GM23338 (cell line): Measurements from ENCODE around the gene PRTFDC1.
A peak's percentile ranks its signal among the peaks of the same experiment; 100 is the strongest.

ENCODE experiments used
- CREB1 ChIP-seq: fragments of 250-450 bp; sonication (Bioruptor Pico); IDR thresholded peaks from 2 replicates; pipeline ENCODE4 v1.5.0; 2020; ENCODE audit warnings: low read depth, mild to moderate bottlenecking, moderate library complexity
- EZH2 ChIP-seq: fragments of 200-600 bp; sonication (generic); IDR thresholded peaks from one replicate; pipeline ENCODE4 v1.8.0; 2017; ENCODE audit warnings: antibody characterized with exemption, mild to moderate bottlenecking, low read depth; ENCODE audit not compliant: unreplicated experiment
- EZH2phosphoT487 ChIP-seq: fragments of 200-600 bp; sonication (generic); IDR thresholded peaks from one replicate; pipeline ENCODE4 v1.8.1; 2018; ENCODE audit warnings: antibody characterized with exemption; ENCODE audit not compliant: unreplicated experiment
- JUNB ChIP-seq: IDR thresholded peaks from one replicate; pipeline ENCODE4 v1.6.1; 2016; ENCODE audit warnings: antibody characterized with exemption; ENCODE audit not compliant: unreplicated experiment
- NANOG ChIP-seq: IDR thresholded peaks from 2 replicates; pipeline ENCODE4 v1.6.1; 2016; ENCODE audit warnings: antibody characterized with exemption, borderline replicate concordance
- POLR2AphosphoS5 ChIP-seq: IDR thresholded peaks from 2 replicates; pipeline ENCODE4 v1.6.1; 2016; ENCODE audit warnings: antibody characterized with exemption, low read depth
- REST ChIP-seq: IDR thresholded peaks from one replicate; pipeline ENCODE4 v1.6.1; 2018; ENCODE audit warnings: antibody characterized with exemption; ENCODE audit not compliant: unreplicated experiment
- ZNF331 ChIP-seq: fragments of 250-450 bp; sonication (Bioruptor Pico); IDR thresholded peaks from 2 replicates; pipeline ENCODE4 v1.5.0; 2020; ENCODE audit warnings: low read depth, mild to moderate bottlenecking, moderate library complexity
- TF ChIP-seq, protein P1 (sequence below), 2 experiments: fragments of 200-600 bp in 1 of 2; sonication (generic) in 1 of 2; conservative IDR thresholded peaks; 2 replicates each; pipeline versions ENCODE4 v1.5.1 to v1.6.1; 2016 to 2017; ENCODE audit warnings: antibody characterized with exemption in 2 of 2, low read depth in 2 of 2, mild to moderate bottlenecking in 2 of 2, moderate library complexity in 1 of 2

- TF ChIP-seq, protein P1, sequence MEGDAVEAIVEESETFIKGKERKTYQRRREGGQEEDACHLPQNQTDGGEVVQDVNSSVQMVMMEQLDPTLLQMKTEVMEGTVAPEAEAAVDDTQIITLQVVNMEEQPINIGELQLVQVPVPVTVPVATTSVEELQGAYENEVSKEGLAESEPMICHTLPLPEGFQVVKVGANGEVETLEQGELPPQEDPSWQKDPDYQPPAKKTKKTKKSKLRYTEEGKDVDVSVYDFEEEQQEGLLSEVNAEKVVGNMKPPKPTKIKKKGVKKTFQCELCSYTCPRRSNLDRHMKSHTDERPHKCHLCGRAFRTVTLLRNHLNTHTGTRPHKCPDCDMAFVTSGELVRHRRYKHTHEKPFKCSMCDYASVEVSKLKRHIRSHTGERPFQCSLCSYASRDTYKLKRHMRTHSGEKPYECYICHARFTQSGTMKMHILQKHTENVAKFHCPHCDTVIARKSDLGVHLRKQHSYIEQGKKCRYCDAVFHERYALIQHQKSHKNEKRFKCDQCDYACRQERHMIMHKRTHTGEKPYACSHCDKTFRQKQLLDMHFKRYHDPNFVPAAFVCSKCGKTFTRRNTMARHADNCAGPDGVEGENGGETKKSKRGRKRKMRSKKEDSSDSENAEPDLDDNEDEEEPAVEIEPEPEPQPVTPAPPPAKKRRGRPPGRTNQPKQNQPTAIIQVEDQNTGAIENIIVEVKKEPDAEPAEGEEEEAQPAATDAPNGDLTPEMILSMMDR (conservative IDR thresholded peaks at IDR 0.05; ENCODE audit: low read depth in 2 of 2) = peak; percentile 33 to 39; a peak in 3 of 4 replicates
- no peak for TF ChIP-seq EZH2phosphoT487
- no peak for TF ChIP-seq EZH2
- TF ChIP-seq POLR2AphosphoS5 = peak; percentile 20; the same call in 1 of the 2 replicates
- no peak for TF ChIP-seq REST
- TF ChIP-seq CREB1 (CRISPR knock-in tag) = no peak
- TF ChIP-seq ZNF331 (CRISPR knock-in tag) = no peak
- TF ChIP-seq NANOG = no peak
- no peak for TF ChIP-seq JUNB
Measured at GRCh38 chr10:24952707-24953645, 570 bp upstream of the PRTFDC1 start.
